Activated CD8-positive, alpha-beta memory T cell treated with anti-CD3 and anti-CD28 coated beads for 48 hours (primary cell): ENCODE results near the gene RIMS3.
"Not testable (repeated sequence)": the region's sequence is repeated elsewhere in the genome, so short reads cannot be mapped to it uniquely, and the experiment has no call there.

Experiments
- DNase-seq, 3 experiments: peaks; one replicate each; pipeline ENCODE4 v3.0.0-alpha.2; 2020; ENCODE audit warnings: low read depth in 2 of 3, low spot score in 2 of 3

Gene RIMS3

DNA sequence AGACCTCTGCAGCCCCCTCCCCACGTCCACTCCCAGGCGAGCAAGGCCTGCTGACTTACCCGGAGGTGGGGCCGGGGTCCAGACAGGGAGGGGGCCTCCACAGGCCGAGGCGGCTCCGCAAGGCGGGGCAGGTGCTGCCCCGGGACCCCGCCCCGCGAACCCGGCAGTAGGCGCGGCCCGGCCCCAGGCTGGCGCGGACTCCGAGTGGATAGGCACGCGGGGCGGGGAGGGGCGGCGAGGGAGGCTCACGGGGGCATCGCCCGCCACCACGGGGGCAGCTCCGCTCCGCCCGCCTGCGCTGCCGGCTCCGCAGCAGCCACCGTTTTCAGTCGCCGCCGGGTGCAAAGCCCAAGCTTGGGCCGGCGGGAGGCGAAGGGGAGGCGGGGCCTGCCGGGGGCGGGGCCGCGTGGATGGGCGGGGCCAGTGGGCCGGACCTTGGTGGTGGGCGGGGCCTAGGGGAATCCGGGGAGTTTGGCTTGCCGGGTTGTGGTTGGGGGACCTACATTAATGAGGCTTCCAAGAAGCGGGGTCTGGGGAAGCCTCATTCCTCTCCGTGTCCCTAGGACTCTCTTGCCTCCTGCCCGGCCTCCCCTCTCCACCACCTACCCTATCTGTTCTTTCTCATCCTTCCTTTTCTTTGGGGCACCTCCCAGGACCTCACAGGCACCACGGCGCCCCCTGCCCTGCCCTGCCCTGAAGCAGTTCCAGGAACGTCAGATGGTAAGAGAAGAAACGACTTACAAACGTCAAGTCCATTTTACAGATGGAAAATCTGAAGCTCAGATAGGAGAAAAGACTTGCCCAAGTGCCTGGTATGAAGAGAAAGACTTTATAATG is at the start of gene RIMS3:
RIMS3 (minus strand) TSS at position 348 of the 837 bp plus-strand sequence. CDS start 23,757 bp downstream, outside the sequence.
- peak; percentile 66 to 87 (median 83) for DNase-seq

DNA sequence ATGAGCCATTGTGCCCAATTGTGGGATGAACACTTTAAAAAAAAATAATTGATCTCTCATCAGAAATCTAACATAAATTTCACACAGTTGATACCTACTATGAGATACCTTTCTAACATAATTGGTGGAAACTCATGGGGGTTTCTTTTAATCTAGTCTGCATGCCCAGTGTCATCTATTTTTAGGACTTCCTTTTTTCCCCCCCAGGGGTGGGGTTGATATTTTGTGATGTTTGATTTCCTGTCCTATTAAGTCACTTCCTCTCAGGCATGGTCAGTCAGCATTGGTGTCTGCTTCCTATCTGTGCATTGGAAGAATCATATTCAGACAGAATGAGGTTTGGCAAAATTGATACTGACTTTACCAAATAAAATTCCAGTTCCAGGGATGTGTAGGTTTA is 47.5 kb upstream of the RIMS3 start:
- DNase-seq: no peak

DNA sequence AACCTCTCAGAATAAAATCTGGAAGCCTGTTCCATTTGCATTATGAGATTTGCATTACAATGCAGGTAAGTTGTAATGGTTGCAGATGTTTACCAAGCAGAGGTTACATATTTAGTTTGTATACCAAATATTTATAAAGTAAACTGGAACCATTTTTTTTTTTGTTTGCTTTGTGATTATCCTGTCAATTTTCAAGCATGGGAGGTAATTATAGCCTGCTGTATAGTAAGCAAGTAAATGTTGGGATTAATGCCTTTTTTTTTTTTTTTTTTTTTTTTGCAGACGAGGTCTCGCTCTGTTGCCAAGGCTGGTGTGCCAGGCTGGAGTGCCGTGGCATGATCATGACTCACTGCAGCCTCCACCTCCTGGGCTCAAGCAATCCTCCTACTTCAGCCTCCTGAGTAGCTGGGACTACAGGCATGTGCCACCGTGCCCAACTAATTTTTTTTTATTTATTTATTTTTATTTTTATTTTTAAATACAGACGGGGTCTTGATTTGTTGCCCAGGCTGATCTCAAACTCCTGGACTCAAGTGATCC is 47.0 kb upstream of the RIMS3 start:
- no peak for DNase-seq

DNA sequence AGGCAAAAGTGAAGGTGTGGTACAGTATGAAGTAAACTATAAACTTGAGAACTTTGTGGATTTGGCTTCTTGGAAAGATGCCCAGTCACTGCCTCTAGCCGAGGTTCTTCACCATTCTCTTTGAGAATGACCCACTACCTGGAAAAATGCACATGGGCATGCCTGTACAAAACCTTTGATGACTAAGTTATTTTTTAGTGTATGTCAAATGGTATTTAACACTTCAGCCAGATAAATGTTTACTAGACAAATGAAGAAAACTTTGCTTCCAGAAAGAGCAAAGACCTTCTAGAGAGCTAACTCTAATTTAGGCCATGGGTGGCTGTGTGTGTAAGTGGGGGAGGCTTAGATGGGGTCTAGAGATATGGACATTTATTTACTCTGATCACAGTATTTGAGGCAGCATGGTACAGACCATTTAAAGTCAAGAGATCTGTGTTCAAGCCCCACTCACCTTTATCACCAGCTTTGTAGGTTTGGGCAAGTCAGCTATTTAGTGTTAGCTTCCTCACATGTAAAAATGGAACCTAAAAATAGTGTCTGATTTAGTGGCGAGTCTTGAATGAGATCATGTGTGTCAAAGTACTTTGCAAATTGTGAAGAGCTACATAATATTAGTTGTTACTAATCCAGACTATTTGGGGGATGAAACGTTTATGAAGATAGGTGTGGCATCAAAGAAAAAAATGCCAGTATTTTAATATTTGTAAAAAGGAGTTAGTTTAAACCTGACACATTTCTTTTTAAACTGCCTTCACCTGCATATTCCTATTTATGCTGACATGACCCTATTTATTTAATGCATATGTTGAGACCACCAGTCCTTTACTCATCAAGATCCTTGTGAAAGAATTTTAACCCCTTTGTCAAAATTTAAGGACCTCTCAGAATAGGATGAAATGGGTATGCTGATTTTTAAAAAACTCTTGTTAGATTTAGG is 46.3 kb upstream of the RIMS3 start:
- no peak for DNase-seq

DNA sequence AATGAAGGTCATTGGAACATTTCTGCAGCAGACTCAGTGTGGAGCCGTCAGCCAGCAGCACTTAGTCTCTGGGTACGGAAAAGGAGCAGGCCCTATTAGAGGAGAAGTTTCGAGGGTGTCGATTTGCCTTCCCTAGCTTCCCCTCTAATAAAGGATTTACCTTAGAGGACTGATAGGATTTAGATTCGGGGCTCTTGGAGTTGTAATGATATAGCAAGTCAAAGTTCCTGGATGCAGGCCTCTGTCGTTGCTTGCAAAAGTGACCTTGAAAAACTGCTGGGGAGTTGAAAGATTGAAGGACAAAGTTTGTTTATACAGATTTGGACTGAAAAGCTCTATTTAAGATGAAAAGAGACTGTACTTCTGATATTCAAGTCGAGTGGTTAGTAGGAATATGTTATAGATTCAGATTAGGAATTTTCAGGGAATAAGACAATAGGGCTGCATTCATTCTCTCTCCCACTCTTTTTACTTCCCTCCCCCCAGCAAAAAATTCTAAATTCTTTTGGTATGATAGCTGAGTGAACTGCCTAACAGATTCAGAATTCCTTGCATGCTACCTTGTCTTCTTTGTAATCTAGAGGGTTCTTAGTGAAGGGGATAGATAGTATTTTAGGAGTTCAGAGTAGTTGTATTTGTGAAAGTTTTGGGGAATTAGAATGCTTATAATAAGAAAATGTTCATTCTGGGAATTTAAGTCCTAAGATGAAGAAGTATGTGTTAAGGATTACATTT is 45.3 kb upstream of the RIMS3 start:
- DNase-seq: no peak

DNA sequence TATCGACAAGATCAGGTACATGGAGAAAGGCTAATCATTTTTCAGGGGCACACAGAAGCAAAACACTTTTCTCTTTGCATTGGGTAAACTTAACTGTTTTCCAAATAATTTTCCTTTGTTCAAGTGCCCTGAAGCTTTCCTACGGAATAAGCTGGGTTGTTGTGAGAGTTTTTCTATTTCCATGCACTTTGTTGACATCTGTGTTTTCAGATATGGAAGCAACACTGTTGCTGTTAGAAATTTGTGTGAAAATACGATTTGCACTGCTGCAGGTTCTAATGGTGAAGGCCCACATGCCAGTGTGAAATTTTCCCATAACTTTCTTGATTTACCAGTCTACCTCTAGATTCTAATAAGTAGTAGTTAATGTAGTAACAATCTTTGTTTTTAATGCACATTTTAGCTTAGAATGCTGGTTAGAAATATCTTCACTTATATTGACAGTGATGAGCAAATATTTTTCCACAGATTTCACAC is 44.4 kb upstream of the RIMS3 start:
- DNase-seq: no peak

DNA sequence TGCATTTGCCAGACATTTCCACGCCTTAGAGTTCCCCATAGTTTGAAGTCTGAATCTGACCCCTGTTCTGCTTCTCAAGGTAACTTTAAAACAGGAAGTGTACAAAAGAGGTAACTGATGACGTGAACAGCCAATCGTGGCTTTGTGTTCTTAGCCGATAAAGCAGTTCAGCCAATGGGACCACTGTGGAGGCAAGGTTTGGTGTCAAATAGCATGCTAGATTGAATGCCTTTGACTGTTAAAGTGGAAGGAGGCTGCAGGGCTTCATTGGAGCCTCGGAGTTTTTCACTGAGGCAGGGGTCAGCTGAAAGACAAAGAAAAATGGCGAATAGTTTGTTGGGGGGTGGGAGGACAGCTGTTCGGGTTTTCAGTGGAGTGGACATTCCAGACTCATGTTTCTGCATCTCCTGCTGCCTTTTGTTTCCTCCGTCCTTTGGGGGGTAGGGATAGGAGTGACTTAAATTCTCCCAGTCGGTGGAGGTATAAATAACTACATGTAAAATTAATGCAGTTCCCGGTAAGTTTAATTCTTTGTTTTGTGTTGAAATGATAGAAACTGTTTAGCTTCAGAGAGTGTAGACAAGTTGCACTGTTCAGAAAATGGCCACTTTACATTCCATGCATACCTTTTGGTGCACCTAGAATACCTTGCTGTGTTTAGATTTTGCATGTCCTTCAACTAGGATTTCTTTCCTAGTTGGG is 43.8 kb upstream of the RIMS3 start:
- peak; percentile 7 to 31 (median 28) for DNase-seq

DNA sequence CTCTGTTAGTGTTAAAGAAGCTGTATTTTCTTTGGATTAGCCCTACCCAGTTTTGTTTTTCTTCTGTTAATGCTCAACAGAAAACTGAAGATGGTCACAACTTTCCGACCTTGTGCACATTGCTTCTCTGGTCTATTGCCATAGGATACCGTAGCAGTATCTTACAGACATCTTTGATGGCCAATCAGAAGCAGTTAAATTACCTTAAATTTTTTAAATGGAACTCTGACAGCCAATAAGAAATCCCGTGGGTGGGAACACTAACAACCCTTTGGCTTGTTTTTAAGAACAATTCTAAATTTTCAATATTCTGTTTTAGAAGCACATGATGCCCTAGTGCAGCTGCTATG is 43.2 kb upstream of the RIMS3 start:
- DNase-seq: no peak

DNA sequence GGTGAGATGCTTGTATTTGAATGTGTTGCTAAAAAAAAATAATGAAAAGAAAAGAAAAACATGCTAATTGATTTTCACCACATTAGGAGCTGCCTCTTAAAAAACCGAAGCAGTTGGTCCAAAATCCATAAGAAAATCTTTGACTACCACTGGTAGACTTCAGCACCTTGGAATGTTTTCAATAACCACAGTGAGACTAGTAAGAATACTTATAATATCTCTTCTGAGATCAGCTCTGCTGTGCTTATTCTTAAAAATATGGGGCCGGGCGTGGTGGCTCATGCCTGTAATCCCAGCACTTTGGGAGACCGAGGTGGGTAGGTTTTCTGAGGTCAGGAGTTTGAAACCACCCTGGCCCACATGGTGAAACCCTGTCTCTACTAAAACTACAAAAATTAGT is 41.1 kb upstream of the RIMS3 start:
- no peak for DNase-seq

DNA sequence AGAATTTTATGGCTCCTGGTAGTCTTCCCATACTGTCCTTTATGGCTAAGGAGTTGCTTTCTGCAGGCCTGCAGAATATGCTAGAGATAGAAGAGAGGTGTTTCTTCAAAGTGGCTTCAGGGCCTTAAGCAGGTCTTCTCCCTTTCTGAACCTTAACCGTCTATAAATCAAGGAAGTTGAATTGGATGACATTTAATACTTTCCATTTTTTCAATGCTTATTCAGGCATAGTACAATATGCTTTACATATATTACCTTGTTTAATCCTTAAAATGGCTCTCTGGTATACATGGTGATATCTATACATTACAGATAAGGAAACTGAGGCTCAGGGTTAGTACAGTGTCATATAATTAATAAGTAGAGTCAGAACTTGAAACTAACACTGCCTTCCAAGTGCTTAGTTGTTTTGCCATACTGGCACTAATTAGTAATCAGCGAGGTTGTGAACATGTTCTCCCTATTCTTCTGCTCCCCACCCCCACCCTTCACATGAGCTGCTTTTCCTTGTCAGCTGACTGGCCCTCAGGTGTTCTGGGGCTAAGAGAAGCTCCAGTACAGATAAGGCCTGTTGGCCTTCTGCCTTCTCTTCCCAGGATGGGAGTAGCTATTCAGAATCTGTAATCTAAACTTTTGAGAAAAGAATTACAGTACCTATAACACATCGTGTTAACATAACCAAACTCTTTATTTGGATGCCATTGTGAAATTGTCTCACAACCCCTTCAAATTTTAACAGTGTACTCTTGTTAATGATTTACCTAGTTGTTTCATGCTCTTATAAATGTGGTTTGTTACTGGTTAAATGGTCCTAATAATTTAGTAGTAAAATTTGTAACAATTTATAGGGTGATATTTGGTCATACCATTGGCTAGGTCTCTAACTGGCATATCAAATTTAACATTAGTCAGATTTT is 39.6 kb upstream of the RIMS3 start:
- DNase-seq: no peak

DNA sequence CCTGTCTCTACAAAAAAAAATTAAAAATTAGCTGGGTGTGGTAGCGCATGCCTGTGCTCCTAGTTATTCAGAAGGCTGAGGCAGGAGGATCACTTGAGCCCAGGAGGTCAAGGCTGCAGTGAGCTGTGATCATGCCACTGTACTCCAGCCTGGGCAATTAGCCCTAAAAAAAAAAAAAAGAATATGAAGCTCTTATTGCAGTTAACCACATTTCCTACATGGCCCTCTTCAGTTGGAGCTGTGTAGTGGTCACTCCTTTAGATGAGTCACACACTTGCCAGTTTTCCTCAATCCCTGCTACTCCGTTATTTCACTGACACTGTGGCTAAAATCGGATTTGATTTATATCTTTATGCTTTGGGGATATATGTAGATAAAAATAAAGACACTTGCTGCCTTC is 37.8 kb upstream of the RIMS3 start:
- DNase-seq: no peak

DNA sequence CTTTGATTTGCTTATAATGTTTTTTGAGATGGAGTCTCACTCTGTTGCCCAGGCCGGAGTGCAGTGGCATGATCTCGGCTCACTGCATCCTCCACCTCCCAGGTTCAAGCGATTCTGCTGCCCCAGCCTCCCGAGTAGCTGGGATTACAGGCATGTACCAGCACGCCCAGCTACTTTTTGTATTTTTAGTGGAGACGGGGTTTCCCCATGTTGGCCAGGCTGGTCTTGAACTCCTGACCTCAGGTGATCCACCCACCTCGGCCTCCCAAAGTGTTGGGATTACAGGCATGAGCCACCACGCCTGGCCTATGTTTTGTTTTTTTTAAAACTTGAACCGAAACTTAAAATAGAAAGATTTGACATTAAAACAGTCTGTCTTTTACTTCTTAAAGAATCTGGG is 37.3 kb upstream of the RIMS3 start:
- not testable (repeated sequence) for DNase-seq

DNA sequence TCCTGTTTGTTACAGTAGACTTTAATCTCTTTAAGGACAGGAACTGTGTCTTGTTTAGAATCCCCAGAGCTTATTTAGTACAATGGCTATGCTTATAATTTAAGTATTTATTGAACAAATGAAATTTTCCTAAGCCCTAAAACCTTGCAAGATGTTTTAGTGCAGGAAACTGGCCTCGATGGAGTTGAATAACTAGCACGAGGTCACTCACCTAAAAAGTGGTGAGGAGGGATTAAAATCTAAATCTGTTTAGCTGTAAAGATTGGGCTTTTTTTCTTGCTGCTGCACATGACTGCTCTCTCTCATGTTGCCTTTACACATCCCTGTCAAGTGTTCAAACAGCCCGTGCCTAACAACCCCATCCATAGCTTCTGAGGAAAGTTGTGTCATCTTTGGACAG is 36.2 kb upstream of the RIMS3 start:
- DNase-seq: no peak

DNA sequence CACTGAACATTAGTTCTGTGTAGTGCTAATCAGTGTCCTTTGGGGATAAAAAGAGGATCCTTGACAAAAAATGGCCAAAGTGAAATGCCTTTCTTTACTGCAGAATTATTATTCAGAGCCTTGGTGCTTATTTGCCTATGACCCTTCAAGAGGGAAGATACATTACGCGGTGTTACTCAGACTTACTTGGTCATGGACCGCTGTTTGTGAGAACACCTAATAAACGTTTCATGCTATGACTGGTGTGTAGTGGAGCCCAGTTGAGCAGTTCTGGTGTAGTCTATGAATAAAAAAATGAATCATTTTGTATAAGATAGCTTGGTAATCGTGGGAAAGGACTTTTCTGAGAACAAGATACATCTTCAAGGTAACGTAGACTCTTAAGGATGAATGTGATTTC is 34.3 kb upstream of the RIMS3 start:
- DNase-seq: no peak

DNA sequence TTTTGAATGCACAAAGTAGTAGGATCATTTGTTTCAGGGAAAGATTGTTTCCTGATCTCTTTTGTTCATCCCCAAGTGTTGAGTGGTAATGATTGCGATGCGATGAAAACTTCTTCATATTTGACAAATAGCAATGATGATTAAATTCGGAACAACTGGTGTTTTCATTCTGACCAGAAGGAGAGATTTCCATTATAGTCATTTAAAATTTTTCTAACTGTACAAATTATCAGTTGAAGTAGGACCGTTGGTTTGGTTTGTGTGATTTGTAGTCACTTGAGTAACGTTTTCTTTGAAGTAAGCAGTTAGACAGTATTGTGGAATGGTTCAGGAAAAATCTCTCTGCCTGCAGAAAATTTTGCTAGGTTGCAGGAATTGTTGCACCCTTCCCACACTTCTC is 32.0 kb upstream of the RIMS3 start:
- no peak for DNase-seq

DNA sequence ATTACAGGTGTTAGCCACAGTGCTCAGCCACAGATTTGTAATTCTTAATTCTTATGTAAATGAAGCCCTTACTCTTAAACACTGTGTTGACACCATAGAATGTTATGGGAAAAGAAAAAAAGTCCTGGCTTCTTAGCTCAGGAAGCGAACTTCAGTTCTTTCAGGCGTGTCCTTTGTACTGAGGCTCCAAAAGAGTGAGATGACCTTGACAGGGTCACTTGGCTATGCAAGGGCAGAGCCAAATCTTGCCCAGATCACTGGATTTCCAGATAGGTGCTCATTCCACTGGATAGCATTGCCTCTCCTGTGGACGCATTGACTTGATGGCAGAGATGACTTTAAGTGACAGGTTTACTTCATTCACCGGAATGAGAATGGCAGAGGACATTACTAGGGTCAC is 30.8 kb upstream of the RIMS3 start:
- DNase-seq: no peak

DNA sequence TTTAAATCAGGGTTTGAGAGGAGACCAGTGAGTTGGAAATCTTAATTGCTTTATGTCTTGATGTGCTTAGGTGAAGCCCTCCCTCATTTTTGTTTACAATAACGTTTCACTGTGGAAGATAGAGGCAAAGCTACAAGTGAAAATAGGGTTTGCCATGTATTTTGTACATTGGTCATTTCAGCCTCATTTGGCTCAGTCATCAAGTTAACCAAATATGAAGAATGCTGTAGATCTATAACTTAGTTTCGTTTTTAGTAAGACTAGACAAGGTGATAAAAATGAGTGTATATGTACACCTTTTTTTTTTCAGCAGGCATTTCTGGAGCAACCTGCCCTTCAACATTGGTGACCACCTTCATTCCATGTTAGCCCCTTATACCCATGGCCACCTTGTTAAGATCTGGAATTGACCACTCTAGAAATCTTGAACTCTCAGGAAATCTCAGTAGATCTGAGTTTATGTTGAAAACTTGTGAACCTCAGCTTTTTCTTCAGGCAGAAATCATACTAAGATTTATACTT is 28.9 kb upstream of the RIMS3 start:
- DNase-seq: no peak

DNA sequence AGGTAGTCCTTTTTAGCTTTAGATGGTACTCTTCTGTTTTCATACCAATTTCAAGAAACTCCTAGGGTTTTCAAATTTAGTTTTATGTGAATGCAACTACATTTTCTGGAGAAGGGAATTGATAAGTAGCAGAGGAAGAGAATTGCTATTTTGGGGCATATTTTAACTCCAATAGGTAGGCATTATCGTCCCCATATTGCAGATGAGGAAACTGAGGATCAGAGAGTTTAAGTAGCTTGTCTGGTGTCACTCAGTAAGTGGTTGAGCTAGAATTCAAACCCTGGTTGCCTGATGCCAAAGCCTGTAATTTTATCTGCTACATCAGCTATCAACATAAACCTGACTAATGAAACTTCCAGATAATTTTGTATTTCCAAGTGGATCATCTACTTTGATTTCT is 27.9 kb upstream of the RIMS3 start:
- no peak for DNase-seq

DNA sequence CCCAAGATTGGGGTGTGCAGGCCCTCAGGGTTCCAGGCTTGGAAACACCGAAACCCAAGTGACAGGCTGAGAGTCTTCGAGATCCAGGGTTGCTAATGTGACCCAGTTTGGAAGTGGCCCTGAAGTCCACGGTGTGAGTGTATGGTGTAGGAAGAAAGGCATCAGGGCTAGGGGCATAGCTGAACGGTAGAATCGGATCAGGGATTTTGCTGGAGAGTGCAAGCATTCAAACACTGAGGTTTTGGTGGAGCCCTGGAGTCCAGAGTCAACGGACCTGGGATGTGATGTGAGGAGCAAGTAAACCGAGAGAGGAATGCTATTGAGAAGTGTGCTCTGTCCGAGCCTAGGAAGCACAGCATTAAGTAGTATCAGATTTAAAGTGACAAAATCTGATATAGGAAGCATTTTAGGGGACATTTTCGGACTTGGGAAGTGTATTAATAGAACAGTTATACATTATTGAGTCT is 27.0 kb upstream of the RIMS3 start:
- DNase-seq: no peak
